Bladder microvascular endothelial cell (primary cell): ENCODE results near the gene ARMC3. TPM values are rescaled to one million over a fixed set of nuclear protein-coding genes. Genes with fewer than 3 reads are reported as not detected.

Experiments used
- total RNA-seq: library from RNA; depleted of rRNA; stranded (reverse); fragments of >200 nt; gene quantifications from 2 replicates; pipeline ENCODE4 v1.2.3, GENCODE V29; 2014

Gene ARMC3, protein sequence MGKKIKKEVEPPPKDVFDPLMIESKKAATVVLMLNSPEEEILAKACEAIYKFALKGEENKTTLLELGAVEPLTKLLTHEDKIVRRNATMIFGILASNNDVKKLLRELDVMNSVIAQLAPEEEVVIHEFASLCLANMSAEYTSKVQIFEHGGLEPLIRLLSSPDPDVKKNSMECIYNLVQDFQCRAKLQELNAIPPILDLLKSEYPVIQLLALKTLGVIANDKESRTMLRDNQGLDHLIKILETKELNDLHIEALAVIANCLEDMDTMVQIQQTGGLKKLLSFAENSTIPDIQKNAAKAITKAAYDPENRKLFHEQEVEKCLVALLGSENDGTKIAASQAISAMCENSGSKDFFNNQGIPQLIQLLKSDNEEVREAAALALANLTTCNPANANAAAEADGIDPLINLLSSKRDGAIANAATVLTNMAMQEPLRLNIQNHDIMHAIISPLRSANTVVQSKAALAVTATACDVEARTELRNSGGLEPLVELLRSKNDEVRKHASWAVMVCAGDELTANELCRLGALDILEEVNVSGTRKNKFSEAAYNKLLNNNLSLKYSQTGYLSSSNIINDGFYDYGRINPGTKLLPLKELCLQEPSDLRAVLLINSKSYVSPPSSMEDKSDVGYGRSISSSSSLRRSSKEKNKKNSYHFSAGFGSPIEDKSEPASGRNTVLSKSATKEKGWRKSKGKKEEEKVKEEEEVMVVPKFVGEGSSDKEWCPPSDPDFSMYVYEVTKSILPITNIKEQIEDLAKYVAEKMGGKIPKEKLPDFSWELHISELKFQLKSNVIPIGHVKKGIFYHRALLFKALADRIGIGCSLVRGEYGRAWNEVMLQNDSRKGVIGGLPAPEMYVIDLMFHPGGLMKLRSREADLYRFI
- not detected in 2 replicates for total RNA-seq

DNA sequence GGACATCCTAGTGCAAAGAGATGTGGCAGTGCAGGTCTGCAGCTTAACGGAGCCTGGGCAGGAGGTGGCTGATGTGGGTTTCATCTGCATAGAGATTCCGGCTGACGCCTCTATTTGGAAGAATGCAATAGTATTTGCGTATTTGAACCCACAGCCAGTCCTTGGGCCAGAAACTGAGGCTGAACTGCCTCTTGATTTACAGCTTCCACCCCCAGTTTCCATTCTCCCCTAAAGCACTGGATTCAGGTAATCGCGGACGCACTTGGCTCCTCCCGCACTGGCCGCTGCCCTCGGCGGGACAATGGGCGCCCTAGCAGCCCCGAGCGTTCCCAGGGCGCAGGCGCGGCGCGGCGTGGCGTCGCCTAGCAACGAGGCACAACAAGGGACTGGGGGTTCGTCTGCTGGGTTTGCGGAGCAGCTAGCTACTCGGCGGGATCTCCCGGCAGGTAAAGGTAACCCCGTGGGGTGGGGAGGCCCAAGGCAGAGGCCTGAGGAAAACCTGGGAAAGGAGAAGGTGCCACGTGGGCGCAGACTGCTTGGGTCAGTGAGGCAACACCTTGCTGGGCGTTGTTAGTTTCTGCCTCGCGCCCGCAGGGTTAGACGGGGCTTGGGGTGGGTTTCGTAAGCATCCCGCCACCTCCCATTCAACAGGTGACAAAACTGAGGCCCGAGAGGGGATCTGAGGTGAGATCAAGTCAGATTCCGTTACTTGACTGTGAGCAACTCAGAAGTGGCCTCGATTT lies at the start of gene ARMC3:
TSS of gene ARMC3 (plus strand) at position 393 of the 743 bp plus-strand sequence. CDS start 3,944 bp downstream, outside the sequence.

Other genes starting within 250 kb of the ARMC3 start
- gene PIP4K2A, start 213.5 kb upstream of the ARMC3 start, total RNA-seq = 24.4 and 40.1 TPM in 2 replicates
- gene MSRB2, start 167.5 kb downstream of the ARMC3 start, total RNA-seq = 4.5 and 7.8 TPM in 2 replicates